ES-I3 (cell line): ENCODE data around the gene COG5.

Experiments used
- H3K36me3 ChIP-seq: 2 replicates; pipeline ENCODE4 v1.6.1; 2013; ENCODE audit warnings: mild to moderate bottlenecking, low read length, control low read depth, moderate library complexity; ENCODE audit not compliant: insufficient read depth
- H3K4me1 ChIP-seq: 2 replicates; pipeline ENCODE4 v1.6.1; 2013; ENCODE audit warnings: mild to moderate bottlenecking, control low read depth, low read length; ENCODE audit not compliant: insufficient read depth
- H3K9ac ChIP-seq: 2 replicates; pipeline ENCODE4 v1.6.1; 2013; ENCODE audit warnings: low read depth, mild to moderate bottlenecking, low read length, moderate library complexity
- H3K9me3 ChIP-seq: 2 replicates; pipeline ENCODE4 v1.6.1; 2013; ENCODE audit warnings: mild to moderate bottlenecking, low read length, moderate library complexity; ENCODE audit not compliant: control insufficient read depth, insufficient read depth

Gene COG5

GRCh38 chr7:107591421-107591820, 27.7 kb upstream of the COG5 start:
- no peaks in the 10 kb centered on the region for H3K9me3 ChIP-seq
- H3K9ac ChIP-seq = no peak overlapping the region
- H3K36me3 ChIP-seq = no peaks in the 10 kb centered on the region

GRCh38 chr7:107588529-107589130, 24.9 kb upstream of the COG5 start:
- H3K9ac ChIP-seq = no peak overlapping the region
- no peaks in the 10 kb centered on the region for H3K36me3 ChIP-seq
- H3K9me3 ChIP-seq = no peaks in the 10 kb centered on the region
- H3K4me1 ChIP-seq = no peaks in the 10 kb centered on the region

More at GRCh38 chr7:107591421-107591820, 27.7 kb upstream of the COG5 start:
- H3K4me1 ChIP-seq = no peaks in the 10 kb centered on the region

DNA sequence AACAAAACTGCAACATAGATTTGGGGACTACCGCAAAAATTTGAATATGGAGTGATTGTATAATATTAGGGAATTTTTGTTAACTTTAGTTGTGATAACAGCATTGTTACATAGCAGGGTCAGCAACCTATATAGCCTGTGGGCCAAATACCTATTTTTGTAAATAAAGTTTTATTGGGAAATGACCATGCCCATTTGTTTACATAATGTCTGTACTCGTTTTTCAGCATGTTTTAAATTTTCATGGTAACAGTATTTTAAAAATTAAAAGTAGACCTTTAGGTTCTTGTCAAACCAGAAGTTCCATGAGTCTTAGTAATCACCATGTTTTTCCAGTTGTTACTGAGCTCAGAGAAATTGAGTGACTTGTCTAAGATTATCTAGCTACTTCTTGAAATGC, 21.0 kb upstream of the COG5 start:
- no peaks in the 10 kb centered on the region for H3K9me3 ChIP-seq
- H3K36me3 ChIP-seq = no peaks in the 10 kb centered on the region
- no peaks in the 10 kb centered on the region for H3K4me1 ChIP-seq
- no peak overlapping the region for H3K9ac ChIP-seq

DNA sequence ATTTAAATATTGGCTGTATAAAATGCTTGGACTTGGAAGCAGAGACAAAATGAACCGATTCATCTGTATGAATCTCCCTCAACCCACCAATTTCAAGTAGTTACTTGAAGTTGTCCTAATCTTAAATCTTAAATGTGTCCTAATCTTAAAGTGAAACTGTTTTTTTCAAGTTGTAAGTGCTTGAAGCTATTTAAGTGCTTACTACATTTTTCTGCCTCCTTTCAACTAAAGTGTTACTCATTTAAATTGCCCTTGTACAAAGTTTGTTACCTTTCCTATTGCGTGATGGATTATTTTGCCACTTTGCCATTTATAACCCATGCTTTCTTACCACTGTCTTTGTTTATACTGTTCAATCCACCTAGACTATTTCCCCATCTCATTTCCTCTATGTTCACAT, 19.2 kb upstream of the COG5 start:
- Histone ChIP-seq H3K9me3 (no peaks in the 10 kb centered on the region), H3K4me1 (no peaks in the 10 kb centered on the region), H3K9ac (no peak overlapping the region), H3K36me3 (no peaks in the 10 kb centered on the region)

GRCh38 chr7:107581387-107582013, 17.8 kb upstream of the COG5 start:
- Histone ChIP-seq H3K9me3 (no peaks in the 10 kb centered on the region), H3K4me1 (no peaks in the 10 kb centered on the region), H3K36me3 (no peaks in the 10 kb centered on the region), H3K9ac (no peak overlapping the region)

DNA sequence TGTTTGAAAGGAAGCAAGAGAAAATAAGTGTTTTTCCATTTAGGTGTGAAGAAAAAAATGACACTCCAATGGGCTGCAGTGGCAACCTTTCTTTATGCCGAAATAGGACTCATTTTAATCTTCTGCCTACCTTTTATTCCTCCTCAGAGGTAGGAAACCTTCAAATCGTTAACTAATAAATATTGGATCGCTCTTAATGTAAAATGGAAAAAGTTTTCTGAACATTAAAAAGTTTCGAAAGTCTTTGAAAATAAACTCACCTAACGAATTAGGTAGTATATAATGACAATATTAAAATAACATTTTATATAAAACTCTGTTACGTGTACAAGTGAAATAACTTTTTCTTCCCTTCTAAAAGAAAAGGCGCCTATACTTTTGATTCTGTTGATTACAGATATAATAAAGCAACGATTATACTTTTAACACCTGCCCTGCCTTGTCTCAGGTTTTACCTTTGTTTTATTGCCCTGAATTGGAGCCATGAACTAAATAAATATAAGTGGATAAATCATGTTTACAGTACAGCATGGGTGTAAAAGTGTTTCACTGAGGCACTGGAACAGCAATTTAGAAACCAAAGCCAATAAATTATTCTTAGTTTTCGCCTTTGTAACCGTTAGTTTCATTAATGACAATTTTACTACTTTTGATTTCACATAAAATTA, 17.1 kb upstream of the COG5 start:
- Histone ChIP-seq H3K9me3 (no peaks in the 10 kb centered on the region), H3K4me1 (no peaks in the 10 kb centered on the region), H3K9ac (peak overlapping the region; percentile 75), H3K36me3 (no peaks in the 10 kb centered on the region)

- peak within 1 kb of the TSS; percentile 75 for H3K9ac ChIP-seq
- H3K9me3 ChIP-seq = no peaks in the 10 kb centered on the region
- H3K4me1 ChIP-seq = no peaks in the 10 kb centered on the region
- no peaks in the 10 kb centered on the region for H3K36me3 ChIP-seq
Observed at GRCh38 chr7:107579885-107580715, 16.4 kb upstream of the COG5 start, which contains the start of gene BCAP29. Gene BCAP29, plus strand, starts transcription at chr7:107580246. Its CDS starts 527 bp downstream, at chr7:107580773.

- peak overlapping the region; percentile 75 for H3K9ac ChIP-seq
- no peaks in the 10 kb centered on the region for H3K4me1 ChIP-seq
- no peaks in the 10 kb centered on the region for H3K36me3 ChIP-seq
- H3K9me3 ChIP-seq = no peaks in the 10 kb centered on the region
Observed at GRCh38 chr7:107579554-107579884, 15.8 kb upstream of the COG5 start.

DNA sequence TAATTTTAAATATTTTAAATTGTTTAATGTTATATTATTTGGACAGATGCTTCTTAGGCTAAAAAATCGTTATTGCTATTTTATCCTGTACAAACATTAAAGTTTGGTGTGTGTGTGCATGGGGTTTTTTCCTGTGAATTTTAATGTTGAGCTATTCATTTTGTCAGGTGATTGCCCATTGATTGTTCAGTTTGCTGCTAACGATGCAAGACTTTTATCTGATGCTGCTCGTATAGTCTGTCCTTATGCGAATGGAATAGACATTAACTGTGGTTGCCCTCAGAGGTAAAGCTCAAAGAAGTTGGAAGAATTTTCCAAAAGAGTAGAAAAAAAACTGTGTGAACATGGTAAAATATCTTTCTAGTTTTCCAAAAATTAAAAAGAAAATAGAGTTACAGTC, 9.8 kb upstream of the COG5 start:
- no peaks in the 10 kb centered on the region for H3K4me1 ChIP-seq
- H3K9me3 ChIP-seq = no peaks in the 10 kb centered on the region
- 0 out of 2 replicates have a peak, but pooled peaks cover 3% of the 10 kb centered on the region for H3K36me3 ChIP-seq
- no peak overlapping the region for H3K9ac ChIP-seq

- 0 out of 2 replicates have a peak, but pooled peaks cover under 1% of the 10 kb centered on the region for H3K4me1 ChIP-seq
- no peaks in the 10 kb centered on the region for H3K9me3 ChIP-seq
- 0 out of 2 replicates have a peak, but pooled peaks cover 3% of the 10 kb centered on the region for H3K36me3 ChIP-seq
- H3K9ac ChIP-seq = no peak overlapping the region
Observed at GRCh38 chr7:107570298-107570697, 6.6 kb upstream of the COG5 start.

DNA sequence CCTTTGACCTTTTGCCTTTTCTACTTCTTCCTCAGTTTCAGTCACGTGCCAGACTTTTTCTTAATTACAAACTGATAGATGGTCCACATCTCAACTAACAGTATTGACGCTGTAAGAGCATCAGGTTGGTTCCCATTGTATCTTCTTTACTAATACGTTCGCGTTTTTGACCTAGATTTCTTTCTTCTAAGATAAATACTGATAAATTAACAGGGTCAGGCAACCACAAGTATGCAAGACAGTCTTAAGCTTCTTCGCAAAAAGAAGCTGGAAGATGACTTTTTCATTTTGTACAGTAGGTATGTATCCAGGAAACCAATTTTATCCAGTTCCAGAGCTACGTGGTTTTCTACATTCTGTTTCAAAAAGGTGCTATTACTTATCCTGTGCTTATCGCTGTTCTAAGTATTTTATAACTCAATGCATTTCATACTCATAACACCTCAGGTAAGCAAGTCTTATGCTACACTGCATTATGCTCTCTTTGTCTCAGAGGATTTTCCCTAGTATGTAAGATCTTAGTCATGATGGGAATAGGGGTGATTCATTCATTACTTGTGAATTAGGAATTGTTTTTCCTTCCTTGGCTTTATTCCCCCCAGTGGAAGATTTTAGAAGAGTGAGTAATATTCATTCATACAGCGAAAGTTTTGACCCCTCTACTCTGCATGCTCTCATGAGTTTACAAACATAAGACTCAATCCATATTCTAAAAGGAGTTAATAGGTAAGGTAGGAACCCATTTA, 1.0 kb upstream of the COG5 start:
- H3K4me1 ChIP-seq = peaks cover 10% of the 10 kb centered on the region; the same call in 1 of the 2 replicates
- no peaks in the 10 kb centered on the region for H3K36me3 ChIP-seq
- peak overlapping the region; percentile 96 for H3K9ac ChIP-seq
- H3K9me3 ChIP-seq = no peaks in the 10 kb centered on the region

GRCh38 chr7:107563081-107563774, 492 bp downstream of the COG5 start:
- Histone ChIP-seq H3K9ac (peak overlapping the region; percentile 96), H3K36me3 (no peaks in the 10 kb centered on the region), H3K9me3 (no peaks in the 10 kb centered on the region), H3K4me1 (peaks cover 10% of the 10 kb centered on the region; the same call in 1 of the 2 replicates)

DNA sequence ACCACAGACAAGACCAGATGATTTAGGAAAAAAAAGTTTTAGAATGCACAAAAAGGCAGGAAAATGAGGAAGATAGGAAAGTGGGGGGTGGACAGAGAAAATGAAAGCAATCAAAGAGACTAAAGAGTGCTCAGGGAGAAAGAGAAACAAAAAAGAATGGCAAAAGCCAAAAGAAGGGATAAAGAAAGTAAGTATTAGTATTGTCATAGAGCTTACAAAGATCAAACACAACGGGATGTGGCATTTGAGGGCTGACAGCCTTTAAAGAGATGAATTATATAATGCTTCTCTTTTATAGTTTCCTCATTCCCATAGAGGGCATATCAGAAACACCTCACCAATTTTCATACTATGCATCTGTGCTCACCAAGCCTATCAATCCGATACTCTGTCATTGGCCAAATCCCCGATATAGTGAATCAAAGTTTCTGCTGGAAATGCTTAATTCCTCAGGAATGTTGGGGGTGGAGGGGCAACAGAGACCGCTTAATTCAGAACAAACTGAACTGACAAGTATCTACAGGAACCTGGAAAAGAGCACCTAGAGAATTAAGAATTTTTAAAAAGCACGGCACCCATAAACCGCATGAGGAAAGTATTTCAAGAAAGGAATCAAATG, 2.7 kb downstream of the COG5 start:
- no peaks in the 10 kb centered on the region for H3K9me3 ChIP-seq
- peaks cover 10% of the 10 kb centered on the region; the same call in 1 of the 2 replicates for H3K4me1 ChIP-seq
- H3K36me3 ChIP-seq = 0 out of 2 replicates have a peak, but pooled peaks cover 3% of the 10 kb centered on the region
- no peak overlapping the region for H3K9ac ChIP-seq
